ENCODE data around the gene NRGN.

DNA sequence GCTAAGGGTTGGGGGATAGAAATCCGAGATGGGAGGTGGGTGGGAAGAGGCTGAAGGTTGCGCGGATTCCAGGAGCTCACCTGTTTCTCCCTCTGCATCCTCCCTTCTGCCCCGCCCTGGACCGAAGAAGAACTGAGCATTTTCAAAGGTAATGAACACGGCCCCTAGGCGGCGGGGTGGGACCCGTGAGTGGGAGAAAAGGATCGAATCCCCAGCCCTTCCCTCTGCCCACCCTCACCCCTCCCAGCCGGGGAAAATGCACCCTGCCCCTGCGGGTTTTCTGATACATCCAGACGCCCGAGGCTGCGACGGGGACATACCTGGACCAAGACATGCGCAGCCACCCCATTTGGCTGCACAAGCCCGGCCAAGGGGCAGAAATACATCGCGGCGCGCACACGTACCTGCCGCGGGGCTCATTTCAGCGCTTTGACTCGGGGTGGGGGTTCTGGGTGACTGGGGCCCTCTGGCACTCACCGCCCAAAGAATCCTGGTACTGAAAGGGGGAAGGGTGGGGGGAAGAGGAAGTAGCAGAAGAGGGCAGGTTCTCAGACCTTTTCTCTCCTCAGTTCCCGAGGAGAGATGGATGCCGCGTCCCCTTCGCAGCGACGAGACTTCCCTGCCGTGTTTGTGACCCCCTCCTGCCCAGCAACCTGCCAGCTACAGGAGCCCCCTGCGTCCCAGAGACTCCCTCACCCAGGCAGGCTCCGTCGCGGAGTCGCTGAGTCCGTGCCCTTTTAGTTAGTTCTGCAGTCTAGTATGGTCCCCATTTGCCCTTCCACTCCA lies 6.3 kb downstream of the NRGN start:
- TF ChIP-seq POLR2A (IDR thresholded peaks at IDR 0.05) = no peak
- TF ChIP-seq, protein P1, sequence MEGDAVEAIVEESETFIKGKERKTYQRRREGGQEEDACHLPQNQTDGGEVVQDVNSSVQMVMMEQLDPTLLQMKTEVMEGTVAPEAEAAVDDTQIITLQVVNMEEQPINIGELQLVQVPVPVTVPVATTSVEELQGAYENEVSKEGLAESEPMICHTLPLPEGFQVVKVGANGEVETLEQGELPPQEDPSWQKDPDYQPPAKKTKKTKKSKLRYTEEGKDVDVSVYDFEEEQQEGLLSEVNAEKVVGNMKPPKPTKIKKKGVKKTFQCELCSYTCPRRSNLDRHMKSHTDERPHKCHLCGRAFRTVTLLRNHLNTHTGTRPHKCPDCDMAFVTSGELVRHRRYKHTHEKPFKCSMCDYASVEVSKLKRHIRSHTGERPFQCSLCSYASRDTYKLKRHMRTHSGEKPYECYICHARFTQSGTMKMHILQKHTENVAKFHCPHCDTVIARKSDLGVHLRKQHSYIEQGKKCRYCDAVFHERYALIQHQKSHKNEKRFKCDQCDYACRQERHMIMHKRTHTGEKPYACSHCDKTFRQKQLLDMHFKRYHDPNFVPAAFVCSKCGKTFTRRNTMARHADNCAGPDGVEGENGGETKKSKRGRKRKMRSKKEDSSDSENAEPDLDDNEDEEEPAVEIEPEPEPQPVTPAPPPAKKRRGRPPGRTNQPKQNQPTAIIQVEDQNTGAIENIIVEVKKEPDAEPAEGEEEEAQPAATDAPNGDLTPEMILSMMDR (IDR thresholded peaks at IDR 0.05) = peak in 1 of 3 experiments; percentile 2
